GM23248 (cell line): ENCODE measurements around the gene TNFRSF1B. TPM values are rescaled to one million over a fixed set of nuclear protein-coding genes. Genes with fewer than 3 reads are reported as not detected.

ENCODE experiments used
- DNase-seq: peaks from one replicate; pipeline ENCODE4 v3.0.0-alpha.2; 2015
- H2AFZ ChIP-seq: fragments of 200-600 bp; sonication (generic); 2 replicates; pipeline ENCODE4 v1.6.1; 2016; ENCODE audit warnings: antibody characterized with exemption
- H3F3A ChIP-seq: fragments of 200-600 bp; sonication (generic); 2 replicates; pipeline ENCODE4 v1.6.1; 2016; ENCODE audit warnings: mild to moderate bottlenecking, antibody characterized with exemption, mixed run types; ENCODE audit not compliant: insufficient read depth
- H3K27ac ChIP-seq: fragments of 200-600 bp; sonication (generic); 2 replicates; pipeline ENCODE4 v1.5.1; 2016; ENCODE audit warnings: mild to moderate bottlenecking
- H3K27me3 ChIP-seq: fragments of 200-600 bp; sonication (generic); replicated peaks from 2 replicates; pipeline ENCODE4 v1.6.1; 2016; ENCODE audit warnings: mild to moderate bottlenecking; ENCODE audit not compliant: insufficient read depth
- H3K36me3 ChIP-seq: fragments of 200-600 bp; sonication (generic); 2 replicates; pipeline ENCODE4 v1.6.1; 2016; ENCODE audit warnings: low read depth, mild to moderate bottlenecking
- H3K4me1 ChIP-seq: fragments of 200-600 bp; sonication (generic); 2 replicates; pipeline ENCODE4 v1.6.1; 2016; ENCODE audit warnings: mild to moderate bottlenecking; ENCODE audit not compliant: insufficient read depth
- H3K4me2 ChIP-seq: fragments of 200-600 bp; sonication (generic); one replicate; pipeline ENCODE4 v1.6.1; 2016; ENCODE audit warnings: mild to moderate bottlenecking; ENCODE audit not compliant: unreplicated experiment
- H3K4me3 ChIP-seq: fragments of 200-600 bp; sonication (generic); 2 replicates; pipeline ENCODE4 v1.5.1; 2016; ENCODE audit warnings: mild to moderate bottlenecking
- H3K79me2 ChIP-seq: fragments of 200-600 bp; sonication (generic); 2 replicates; pipeline ENCODE4 v1.6.1; 2016; ENCODE audit warnings: mild to moderate bottlenecking; ENCODE audit not compliant: insufficient read depth
- H3K9ac ChIP-seq: fragments of 200-600 bp; sonication (generic); 2 replicates; pipeline ENCODE4 v1.6.1; 2016; ENCODE audit warnings: mild to moderate bottlenecking
- H3K9me2 ChIP-seq: fragments of 200-600 bp; sonication (generic); 2 replicates; pipeline ENCODE4 v1.6.1; 2016; ENCODE audit warnings: mixed run types, mild to moderate bottlenecking, moderate library complexity; ENCODE audit not compliant: insufficient read depth
- H3K9me3 ChIP-seq: fragments of 200-600 bp; sonication (generic); one replicate; pipeline ENCODE4 v1.6.1; 2017; ENCODE audit warnings: low read depth
- H4K20me1 ChIP-seq: fragments of 200-600 bp; sonication (generic); 2 replicates; pipeline ENCODE4 v1.6.0; 2016; ENCODE audit not compliant: insufficient read depth
- EZH2 ChIP-seq: fragments of 200-600 bp; sonication (generic); IDR thresholded peaks from 2 replicates; pipeline ENCODE4 v1.6.1; 2018; ENCODE audit warnings: antibody characterized with exemption, mild to moderate bottlenecking; ENCODE audit not compliant: insufficient read depth, poor library complexity, severe bottlenecking
- EZH2phosphoT487 ChIP-seq: fragments of 200-600 bp; sonication (generic); IDR thresholded peaks from 2 replicates; pipeline ENCODE4 v1.6.1; 2018; ENCODE audit warnings: antibody characterized with exemption, moderate library complexity, mild to moderate bottlenecking, low read depth; ENCODE audit not compliant: insufficient read depth
- WGBS, 2 experiments: methylation state at CpG; one replicate each; pipeline ENCODE4 v1.1.6; 2015 to 2017; ENCODE audit warnings: low lambda C conversion rate in 2 of 2, low coverage in 1 of 2; ENCODE audit errors: missing lambda C conversion rate in 2 of 2; 5-methylcytosine and 5-hydroxymethylcytosine counted together
- in situ Hi-C: fragments of 300-500 bp; cut with MboI; formaldehyde crosslinking; loops from 2 replicates; pipeline ENCODE4 v1.15.0; 2020
- polyA plus RNA-seq: library from polyadenylated mRNA; unstranded; fragments of >200 nt; fragmentation: Nextera tagmentation; extraction: Ambion mirVana; gene quantifications from 2 replicates; pipeline ENCODE4 v1.2.1, GENCODE V29; 2016
- total RNA-seq: library from RNA; depleted of rRNA; stranded (reverse); fragments of >200 nt; shearing (Covaris generic); gene quantifications from 2 replicates; pipeline ENCODE4 v1.2.3, GENCODE V29; 2014

Gene TNFRSF1B
- total and polyA plus RNA-seq, 2 experiments from 2014 or later = 1.1 to 2.9 TPM

DNA sequence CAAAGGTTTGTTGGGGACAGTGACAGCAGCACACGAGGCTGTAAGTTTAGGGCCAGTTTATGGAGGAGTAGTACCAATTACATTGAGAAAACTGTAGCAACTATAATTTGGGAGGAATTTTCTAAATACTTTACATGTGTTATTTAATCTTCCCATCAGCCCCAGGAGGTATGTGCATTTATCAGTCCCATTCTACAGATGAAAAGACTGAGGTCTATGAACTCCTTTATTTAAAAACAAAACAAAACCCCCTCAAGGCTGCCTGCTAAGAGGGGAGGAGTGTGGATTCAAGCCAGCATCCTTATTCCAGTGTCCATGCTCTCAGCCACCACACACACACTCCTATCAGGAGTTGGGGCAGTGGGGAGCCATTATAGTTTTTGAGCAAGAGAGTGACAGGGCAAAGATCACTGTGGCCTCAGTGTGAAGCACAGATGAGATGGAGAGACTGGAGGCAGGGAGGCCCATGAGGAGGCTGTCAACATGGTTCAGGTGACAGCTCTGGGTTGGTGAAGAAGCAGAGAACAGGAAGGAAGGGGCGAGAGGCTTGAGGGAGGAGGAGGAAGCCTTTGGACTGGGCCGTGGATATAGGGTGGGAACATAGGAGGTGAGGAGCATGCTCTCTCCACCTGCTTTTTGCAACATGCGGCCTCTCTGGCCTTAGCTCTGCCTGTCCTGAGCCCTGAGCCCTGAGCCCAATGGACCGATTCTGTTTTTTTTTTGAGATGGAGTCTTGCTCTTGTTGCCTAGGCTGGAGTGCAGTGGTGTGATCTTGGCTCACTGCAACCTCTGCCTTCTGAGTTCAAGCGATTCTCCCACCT is 9.7 kb downstream of the TNFRSF1B start:
- Histone ChIP-seq H3K36me3 (no peaks in the 10 kb centered on the region), H3K79me2 (no peaks in the 10 kb centered on the region), H3K9me3 (no peaks in the 10 kb centered on the region), H3K9me2 (no peaks in the 10 kb centered on the region), H3K27me3 (no peaks in the 10 kb centered on the region), H3K4me2 (no peak overlapping the region), H3K27ac (no peak overlapping the region), H3K4me3 (no peak overlapping the region), H3F3A (no peaks in the 10 kb centered on the region), H2AFZ (no peak overlapping the region), H4K20me1 (no peaks in the 10 kb centered on the region), H3K4me1 (peaks cover 13% of the 10 kb centered on the region), H3K9ac (no peak overlapping the region)
- in situ Hi-C loops = no loop called here
- no peak for TF ChIP-seq EZH2phosphoT487
- DNase-seq = no peak
- 98 to 99% methylated on average over 6 of the region's 6 CpGs for WGBS, 2 experiments

GRCh38 chr1:12177156-12177998 is 10.6 kb downstream of the TNFRSF1B start:
- in situ Hi-C loops = no loop called here
- Histone ChIP-seq H3K9me2 (no peaks in the 10 kb centered on the region), H3K27ac (peak overlapping the region; percentile 38), H3K9me3 (no peaks in the 10 kb centered on the region), H3K4me2 (peak overlapping the region; percentile 40), H3K36me3 (no peaks in the 10 kb centered on the region), H4K20me1 (no peaks in the 10 kb centered on the region), H3K27me3 (no peaks in the 10 kb centered on the region), H3K79me2 (no peaks in the 10 kb centered on the region), H3K4me3 (peak overlapping the region; percentile 30; the same call in 1 of the 2 replicates), H3K9ac (peak overlapping the region; percentile 41; the same call in 1 of the 2 replicates), H3K4me1 (peaks cover 13% of the 10 kb centered on the region), H2AFZ (no peak overlapping the region), H3F3A (no peaks in the 10 kb centered on the region)
- TF ChIP-seq EZH2phosphoT487 (no peak), EZH2 (no peak)
- 90% methylated on average over 22 to 24 of the region's 24 CpGs for WGBS, 2 experiments
- no peak for DNase-seq

DNA sequence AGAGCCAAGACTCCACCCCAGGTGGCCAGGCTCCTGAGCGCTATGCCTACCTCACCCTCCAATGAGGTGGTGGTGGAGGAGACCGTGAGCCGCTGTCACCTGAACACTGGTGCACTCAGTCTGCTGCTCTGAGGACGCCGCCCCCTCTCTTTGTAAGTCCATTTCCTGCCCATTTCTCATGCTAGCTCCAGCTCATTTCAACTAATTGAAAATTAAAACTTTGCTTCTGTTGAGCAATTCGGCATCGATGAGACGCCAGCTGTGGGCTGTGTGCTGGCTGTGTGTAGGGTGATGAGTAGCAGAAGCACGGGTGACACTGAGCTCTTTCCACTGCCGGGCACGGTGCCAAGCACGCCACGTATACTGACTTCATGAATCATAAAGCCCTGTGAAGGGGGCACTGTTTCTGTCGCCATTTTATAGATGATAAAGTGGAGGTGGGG is 11.2 kb downstream of the TNFRSF1B start:
- peak; percentile 92 for DNase-seq
- Histone ChIP-seq H3K4me1 (peaks cover 13% of the 10 kb centered on the region), H3K4me2 (peak overlapping the region; percentile 40), H3K4me3 (peak overlapping the region; percentile 30; the same call in 1 of the 2 replicates), H3K79me2 (no peaks in the 10 kb centered on the region), H3F3A (no peaks in the 10 kb centered on the region), H3K9me2 (no peaks in the 10 kb centered on the region), H3K27me3 (no peaks in the 10 kb centered on the region), H3K36me3 (no peaks in the 10 kb centered on the region), H3K9me3 (no peaks in the 10 kb centered on the region), H2AFZ (peak overlapping the region; percentile 32; the same call in 1 of the 2 replicates), H4K20me1 (no peaks in the 10 kb centered on the region), H3K9ac (peak overlapping the region; percentile 41), H3K27ac (peak overlapping the region; percentile 38)
- TF ChIP-seq EZH2 (no peak), EZH2phosphoT487 (no peak)
- 10 to 14% methylated on average over 14 of the region's 14 CpGs for WGBS, 2 experiments
- in situ Hi-C loops = no loop called here

DNA sequence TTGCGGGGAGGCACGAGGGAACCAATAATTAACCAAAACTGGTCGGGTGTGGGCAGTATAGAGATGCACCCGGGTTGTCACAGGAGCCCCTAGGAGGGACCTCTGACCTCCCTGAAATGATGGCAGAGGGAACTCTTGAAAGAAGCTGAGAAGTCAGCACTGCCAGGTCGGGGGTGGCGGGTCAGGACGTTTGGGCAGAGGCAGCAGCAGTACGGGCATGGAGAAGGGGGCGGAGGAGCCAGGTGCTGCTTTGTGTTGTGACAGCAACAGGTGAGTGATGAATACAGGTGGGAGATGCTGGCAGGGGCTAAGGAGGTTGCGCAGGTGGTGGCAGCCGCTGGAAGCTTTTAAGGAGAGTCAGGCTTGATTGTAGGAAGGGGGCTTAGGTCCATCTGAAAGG is 11.7 kb downstream of the TNFRSF1B start:
- peak overlapping the region; percentile 38 for H3K27ac ChIP-seq
- H3K4me2 ChIP-seq = peak overlapping the region; percentile 40
- no peaks in the 10 kb centered on the region for H3K9me2 ChIP-seq
- no peaks in the 10 kb centered on the region for H4K20me1 ChIP-seq
- H3K79me2 ChIP-seq = no peaks in the 10 kb centered on the region
- peak overlapping the region; percentile 41 for H3K9ac ChIP-seq
- no peaks in the 10 kb centered on the region for H3F3A ChIP-seq
- no peaks in the 10 kb centered on the region for H3K27me3 ChIP-seq
- H2AFZ ChIP-seq = peak overlapping the region; percentile 32; the same call in 1 of the 2 replicates
- in situ Hi-C loops = no loop called here
- H3K4me3 ChIP-seq = no peak overlapping the region
- H3K9me3 ChIP-seq = no peaks in the 10 kb centered on the region
- no peaks in the 10 kb centered on the region for H3K36me3 ChIP-seq
- DNase-seq = no peak
- TF ChIP-seq EZH2phosphoT487 (no peak), EZH2 (no peak)
- peaks cover 13% of the 10 kb centered on the region for H3K4me1 ChIP-seq
- WGBS, 2 experiments = 55 to 59% methylated on average over 11 of the region's 11 CpGs
